ENCODE results near the gene ENGASE.

ENGASE gene

GRCh38 chr17:79105937-79106336 is 31.3 kb downstream of the ENGASE start:
- TF ChIP-seq TAF1 (IDR thresholded peaks at IDR 0.05; ENCODE audit: borderline replicate concordance, insufficient read depth, low read length) (no peak), REST (IDR thresholded peaks at IDR 0.05; ENCODE audit: insufficient read depth in 1 of 2, low read depth in 2 of 2, low read length in 2 of 2) (no peak), POLR2AphosphoS5 (IDR thresholded peaks at IDR 0.05; ENCODE audit: low read depth, low read length) (no peak), SIN3A (IDR thresholded peaks at IDR 0.05; ENCODE audit: borderline replicate concordance, insufficient read depth, low read length) (no peak), FOXP2 (optimal IDR thresholded peaks at IDR 0.05; ENCODE audit: borderline replicate concordance, extremely low read depth, extremely low read length, insufficient read depth) (no peak)

GRCh38 chr17:79106958-79107357 is 32.3 kb downstream of the ENGASE start:
- no peak for TF ChIP-seq POLR2AphosphoS5 (IDR thresholded peaks at IDR 0.05; ENCODE audit: low read depth, low read length)
- TF ChIP-seq REST (IDR thresholded peaks at IDR 0.05; ENCODE audit: insufficient read depth in 1 of 2, low read depth in 2 of 2, low read length in 2 of 2), result no peak
- no peak for TF ChIP-seq SIN3A (IDR thresholded peaks at IDR 0.05; ENCODE audit: borderline replicate concordance, insufficient read depth, low read length)
- TF ChIP-seq TAF1 (IDR thresholded peaks at IDR 0.05; ENCODE audit: borderline replicate concordance, insufficient read depth, low read length), result no peak
- no peak for TF ChIP-seq FOXP2 (optimal IDR thresholded peaks at IDR 0.05; ENCODE audit: borderline replicate concordance, extremely low read depth, extremely low read length, insufficient read depth)

GRCh38 chr17:79107499-79108231 is 33.0 kb downstream of the ENGASE start:
- TF ChIP-seq TAF1 (IDR thresholded peaks at IDR 0.05; ENCODE audit: borderline replicate concordance, insufficient read depth, low read length) (no peak), SIN3A (IDR thresholded peaks at IDR 0.05; ENCODE audit: borderline replicate concordance, insufficient read depth, low read length) (no peak), FOXP2 (optimal IDR thresholded peaks at IDR 0.05; ENCODE audit: borderline replicate concordance, extremely low read depth, extremely low read length, insufficient read depth) (no peak), POLR2AphosphoS5 (IDR thresholded peaks at IDR 0.05; ENCODE audit: low read depth, low read length) (no peak), REST (IDR thresholded peaks at IDR 0.05; ENCODE audit: insufficient read depth in 1 of 2, low read depth in 2 of 2, low read length in 2 of 2) (no peak)

GRCh38 chr17:79108232-79108850 is 33.7 kb downstream of the ENGASE start:
- no peak for TF ChIP-seq FOXP2 (optimal IDR thresholded peaks at IDR 0.05; ENCODE audit: borderline replicate concordance, extremely low read depth, extremely low read length, insufficient read depth)
- no peak for TF ChIP-seq POLR2AphosphoS5 (IDR thresholded peaks at IDR 0.05; ENCODE audit: low read depth, low read length)
- TF ChIP-seq SIN3A (IDR thresholded peaks at IDR 0.05; ENCODE audit: borderline replicate concordance, insufficient read depth, low read length), result no peak
- TF ChIP-seq TAF1 (IDR thresholded peaks at IDR 0.05; ENCODE audit: borderline replicate concordance, insufficient read depth, low read length), result no peak

- TF ChIP-seq TAF1 (IDR thresholded peaks at IDR 0.05; ENCODE audit: borderline replicate concordance, insufficient read depth, low read length) (no peak), REST (IDR thresholded peaks at IDR 0.05; ENCODE audit: insufficient read depth in 1 of 2, low read depth in 2 of 2, low read length in 2 of 2) (no peak), SIN3A (IDR thresholded peaks at IDR 0.05; ENCODE audit: borderline replicate concordance, insufficient read depth, low read length) (no peak), FOXP2 (optimal IDR thresholded peaks at IDR 0.05; ENCODE audit: borderline replicate concordance, extremely low read depth, extremely low read length, insufficient read depth) (no peak), POLR2AphosphoS5 (IDR thresholded peaks at IDR 0.05; ENCODE audit: low read depth, low read length) (no peak)
Measured at GRCh38 chr17:79108870-79109269, 34.2 kb downstream of the ENGASE start.
